GM23248 (cell line): ENCODE results near the gene MCTS1.
"Not testable (repeated sequence)": the region's sequence is repeated elsewhere in the genome, so short reads cannot be mapped to it uniquely, and the experiment has no call there.

Experiments
- EZH2 ChIP-seq: fragments of 200-600 bp; sonication (generic); IDR thresholded peaks from 2 replicates; pipeline ENCODE4 v1.6.1; 2018; ENCODE audit warnings: antibody characterized with exemption, mild to moderate bottlenecking; ENCODE audit not compliant: insufficient read depth, poor library complexity, severe bottlenecking
- EZH2phosphoT487 ChIP-seq: fragments of 200-600 bp; sonication (generic); IDR thresholded peaks from 2 replicates; pipeline ENCODE4 v1.6.1; 2018; ENCODE audit warnings: antibody characterized with exemption, moderate library complexity, mild to moderate bottlenecking, low read depth; ENCODE audit not compliant: insufficient read depth

DNA sequence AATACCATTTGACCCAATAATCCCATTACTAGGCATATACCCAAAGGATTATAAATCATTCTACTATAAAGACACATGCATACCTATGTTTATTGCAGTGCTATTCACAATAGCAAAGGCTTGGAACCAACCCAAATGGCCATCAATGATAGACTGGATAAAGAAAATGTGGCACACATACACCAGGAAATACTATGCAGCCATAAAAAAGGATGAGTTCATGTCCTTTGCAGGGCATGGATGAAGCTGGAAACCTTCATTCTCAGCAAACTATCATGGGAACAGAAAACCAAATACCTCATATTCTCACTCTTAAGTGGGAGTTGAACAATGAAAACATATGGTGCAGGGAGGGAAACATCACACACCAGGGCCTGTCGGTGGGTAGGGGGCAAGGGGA lies 48.4 kb downstream of the MCTS1 start:
- TF ChIP-seq EZH2, EZH2phosphoT487: not testable (repeated sequence)
